ENCODE measurements around the gene LDB2. TPM values are rescaled to one million over a fixed set of nuclear protein-coding genes. Genes with fewer than 3 reads are reported as not detected.

Gene LDB2
- total RNA-seq, 1 experiment from 2014 or later, result not detected

DNA sequence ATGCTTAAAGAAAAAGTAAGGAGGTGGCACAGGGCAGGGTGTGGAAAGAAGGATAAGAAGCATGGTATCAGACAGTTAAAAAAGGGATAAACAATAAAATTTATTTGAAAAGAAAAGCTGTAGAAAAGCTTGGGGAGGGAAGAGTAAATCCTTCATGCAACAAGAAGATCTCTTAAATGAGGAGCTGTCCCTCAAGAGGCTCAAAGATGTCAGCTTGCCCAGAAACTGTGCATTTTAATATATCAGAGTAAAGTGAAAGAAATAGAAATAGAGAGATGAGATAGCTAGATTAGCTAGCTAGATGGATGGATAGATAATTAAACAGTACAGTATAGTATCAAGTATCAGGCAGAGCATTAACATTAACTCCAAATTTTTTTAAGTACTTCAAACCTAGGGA is 170.3 kb downstream of the LDB2 start:
- DNase-seq, result no peak
- H3K4me3 Mint-ChIP-seq (ENCODE audit: low read depth, unreplicated experiment), result no peak overlapping the region
- no peaks in the 10 kb centered on the region for H3K36me3 Mint-ChIP-seq (ENCODE audit: insufficient read depth, unreplicated experiment)
- H3K9me3 Mint-ChIP-seq (ENCODE audit: low read depth, unreplicated experiment), result peaks cover 8% of the 10 kb centered on the region
- peaks cover 9% of the 10 kb centered on the region for H3K27me3 Mint-ChIP-seq (ENCODE audit: unreplicated experiment)
- CTCF ChIA-PET, result no interaction called here
- no peak overlapping the region for H3K27ac Mint-ChIP-seq (ENCODE audit: unreplicated experiment)
- no peaks in the 10 kb centered on the region for H3K4me1 Mint-ChIP-seq (ENCODE audit: low read depth, unreplicated experiment)
- TF ChIP-seq, protein P1, sequence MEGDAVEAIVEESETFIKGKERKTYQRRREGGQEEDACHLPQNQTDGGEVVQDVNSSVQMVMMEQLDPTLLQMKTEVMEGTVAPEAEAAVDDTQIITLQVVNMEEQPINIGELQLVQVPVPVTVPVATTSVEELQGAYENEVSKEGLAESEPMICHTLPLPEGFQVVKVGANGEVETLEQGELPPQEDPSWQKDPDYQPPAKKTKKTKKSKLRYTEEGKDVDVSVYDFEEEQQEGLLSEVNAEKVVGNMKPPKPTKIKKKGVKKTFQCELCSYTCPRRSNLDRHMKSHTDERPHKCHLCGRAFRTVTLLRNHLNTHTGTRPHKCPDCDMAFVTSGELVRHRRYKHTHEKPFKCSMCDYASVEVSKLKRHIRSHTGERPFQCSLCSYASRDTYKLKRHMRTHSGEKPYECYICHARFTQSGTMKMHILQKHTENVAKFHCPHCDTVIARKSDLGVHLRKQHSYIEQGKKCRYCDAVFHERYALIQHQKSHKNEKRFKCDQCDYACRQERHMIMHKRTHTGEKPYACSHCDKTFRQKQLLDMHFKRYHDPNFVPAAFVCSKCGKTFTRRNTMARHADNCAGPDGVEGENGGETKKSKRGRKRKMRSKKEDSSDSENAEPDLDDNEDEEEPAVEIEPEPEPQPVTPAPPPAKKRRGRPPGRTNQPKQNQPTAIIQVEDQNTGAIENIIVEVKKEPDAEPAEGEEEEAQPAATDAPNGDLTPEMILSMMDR (IDR thresholded peaks at IDR 0.05; ENCODE audit: unreplicated experiment), result no peak
- BruUV-seq (replicated peaks), result no TSS peak
- intact Hi-C loops (cut with micrococcal nuclease; ENCODE audit: unreplicated experiment), result no loop called here

DNA sequence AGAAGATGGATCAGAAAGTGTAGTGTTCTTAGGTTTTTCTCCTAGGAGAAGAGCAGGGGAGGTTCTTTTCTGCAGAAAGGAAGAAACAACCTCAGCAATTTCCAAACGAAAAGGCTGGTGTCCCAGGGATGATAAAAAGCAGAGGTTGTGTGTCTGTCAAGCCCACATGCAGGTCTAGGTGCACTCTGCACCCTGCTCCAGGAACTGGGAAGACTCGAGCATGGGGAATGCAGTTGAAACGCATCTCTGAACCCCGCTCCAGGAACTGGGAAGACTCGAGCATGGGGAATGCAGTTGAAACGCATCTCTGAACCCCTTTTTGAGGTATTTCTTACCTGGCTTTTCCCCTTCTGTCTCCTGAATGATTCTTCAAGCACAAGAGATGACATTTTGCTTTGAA is 171.2 kb downstream of the LDB2 start:
- H3K27me3 Mint-ChIP-seq (ENCODE audit: unreplicated experiment), result peaks cover 9% of the 10 kb centered on the region
- H3K36me3 Mint-ChIP-seq (ENCODE audit: insufficient read depth, unreplicated experiment), result no peaks in the 10 kb centered on the region
- TF ChIP-seq, protein P1 (IDR thresholded peaks at IDR 0.05; ENCODE audit: unreplicated experiment), result no peak
- no peak overlapping the region for H3K4me3 Mint-ChIP-seq (ENCODE audit: low read depth, unreplicated experiment)
- H3K27ac Mint-ChIP-seq (ENCODE audit: unreplicated experiment), result no peak overlapping the region
- no TSS peak for BruUV-seq (replicated peaks)
- peaks cover 10% of the 10 kb centered on the region for H3K9me3 Mint-ChIP-seq (ENCODE audit: low read depth, unreplicated experiment)
- no peak for DNase-seq
- CTCF ChIA-PET, result no interaction called here
- intact Hi-C loops (cut with micrococcal nuclease; ENCODE audit: unreplicated experiment), result no loop called here
- H3K4me1 Mint-ChIP-seq (ENCODE audit: low read depth, unreplicated experiment), result no peaks in the 10 kb centered on the region

DNA sequence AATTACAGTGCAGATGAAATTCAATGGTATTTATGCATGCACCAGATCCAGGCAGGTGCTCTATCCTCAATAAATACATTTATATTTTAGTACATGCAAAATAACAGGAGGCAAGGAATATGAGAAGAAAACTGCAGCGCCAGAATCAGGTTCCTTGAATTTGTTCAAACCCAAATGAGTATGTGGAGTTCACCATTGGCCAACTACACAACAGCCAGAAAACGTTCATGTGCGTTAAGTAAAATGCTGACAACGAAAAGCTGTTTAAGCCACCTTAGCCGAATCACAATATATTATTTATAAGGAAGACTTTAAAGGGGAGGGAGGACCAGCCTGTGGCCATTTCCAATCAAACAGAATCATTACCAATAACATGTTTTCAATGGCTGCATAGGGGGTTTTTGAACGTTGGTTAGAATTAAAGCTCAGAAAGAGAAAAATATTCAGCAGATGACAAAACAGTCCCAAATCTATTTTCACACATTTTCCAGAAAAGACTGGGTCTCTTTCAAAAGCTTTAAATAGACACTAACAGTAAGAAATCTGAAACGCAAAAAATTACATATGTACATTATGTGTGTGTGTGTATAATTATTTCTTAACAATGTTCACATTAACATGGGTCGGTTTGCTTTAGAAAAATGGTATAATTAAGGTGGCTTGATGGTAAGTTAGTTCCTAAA is 171.9 kb downstream of the LDB2 start:
- no peak for DNase-seq
- BruUV-seq (replicated peaks), result no TSS peak
- CTCF ChIA-PET, result no interaction called here
- TF ChIP-seq, protein P1 (IDR thresholded peaks at IDR 0.05; ENCODE audit: unreplicated experiment), result no peak
- Mint-ChIP-seq H3K9me3 (ENCODE audit: low read depth, unreplicated experiment) (peaks cover 10% of the 10 kb centered on the region), H3K4me3 (ENCODE audit: low read depth, unreplicated experiment) (no peak overlapping the region), H3K36me3 (ENCODE audit: insufficient read depth, unreplicated experiment) (no peaks in the 10 kb centered on the region), H3K27me3 (ENCODE audit: unreplicated experiment) (peaks cover 9% of the 10 kb centered on the region), H3K4me1 (ENCODE audit: low read depth, unreplicated experiment) (no peaks in the 10 kb centered on the region), H3K27ac (ENCODE audit: unreplicated experiment) (no peak overlapping the region)
- intact Hi-C loops (cut with micrococcal nuclease; ENCODE audit: unreplicated experiment), result no loop called here

DNA sequence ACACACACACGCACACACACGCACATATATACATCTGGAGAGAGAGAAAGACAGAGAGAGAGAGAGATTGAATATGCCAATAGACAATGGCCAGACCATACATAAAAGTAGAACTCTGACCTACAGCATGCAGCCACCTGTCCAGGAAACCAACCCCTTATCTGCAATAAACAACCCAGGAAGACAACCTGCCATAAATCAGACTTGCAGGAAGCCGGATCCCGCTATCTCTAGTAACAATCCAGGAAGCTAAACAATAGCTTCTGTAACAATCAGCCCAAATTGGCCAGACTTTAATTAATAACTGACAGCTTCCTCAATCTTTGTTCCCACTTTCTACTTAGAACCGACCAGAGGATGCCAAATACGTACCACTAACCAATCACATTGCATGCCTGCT is 173.2 kb downstream of the LDB2 start:
- intact Hi-C loops (cut with micrococcal nuclease; ENCODE audit: unreplicated experiment), result no loop called here
- no peak overlapping the region for H3K4me3 Mint-ChIP-seq (ENCODE audit: low read depth, unreplicated experiment)
- no peaks in the 10 kb centered on the region for H3K4me1 Mint-ChIP-seq (ENCODE audit: low read depth, unreplicated experiment)
- no peak for DNase-seq
- H3K27ac Mint-ChIP-seq (ENCODE audit: unreplicated experiment), result no peak overlapping the region
- TF ChIP-seq, protein P1 (IDR thresholded peaks at IDR 0.05; ENCODE audit: unreplicated experiment), result no peak
- CTCF ChIA-PET, result no interaction called here
- H3K36me3 Mint-ChIP-seq (ENCODE audit: insufficient read depth, unreplicated experiment), result no peaks in the 10 kb centered on the region
- H3K27me3 Mint-ChIP-seq (ENCODE audit: unreplicated experiment), result peaks cover 9% of the 10 kb centered on the region
- peaks cover 10% of the 10 kb centered on the region for H3K9me3 Mint-ChIP-seq (ENCODE audit: low read depth, unreplicated experiment)
- BruUV-seq (replicated peaks), result no TSS peak

Data from Calu3 (cell line).